Measurements from ENCODE around the gene ESCO1.
A peak's percentile ranks its signal among the peaks of the same experiment; 100 is the strongest.

The ESCO1 gene

GRCh38 chr18:21575656-21576055 is 24.8 kb downstream of the ESCO1 start:
- no peak for DNase-seq

GRCh38 chr18:21571772-21572171 is 28.7 kb downstream of the ESCO1 start:
- DNase-seq, result no peak

GRCh38 chr18:21559195-21559594 is 41.3 kb downstream of the ESCO1 start:
- no peak for DNase-seq

- DNase-seq, result no peak
Observed at GRCh38 chr18:21557607-21558253, 42.8 kb downstream of the ESCO1 start.

GRCh38 chr18:21550510-21550970 is 50.0 kb downstream of the ESCO1 start:
- DNase-seq, result no peak

GRCh38 chr18:21548647-21549046 is 51.9 kb downstream of the ESCO1 start:
- DNase-seq, result no peak

GRCh38 chr18:21546423-21546822 is 54.1 kb downstream of the ESCO1 start:
- no peak for DNase-seq

- no peak for DNase-seq
Observed at GRCh38 chr18:21538230-21538629, 62.3 kb downstream of the ESCO1 start.

- no peak for DNase-seq
Observed at GRCh38 chr18:21534327-21534726, 66.2 kb downstream of the ESCO1 start.

GRCh38 chr18:21526463-21526862 is 74.0 kb downstream of the ESCO1 start:
- DNase-seq, result no peak

GRCh38 chr18:21525916-21526315 is 74.6 kb downstream of the ESCO1 start:
- DNase-seq, result no peak

GRCh38 chr18:21522530-21522929 is 78.0 kb downstream of the ESCO1 start:
- DNase-seq, result no peak

- DNase-seq, result no peak
Observed at GRCh38 chr18:21513741-21514140, 86.8 kb downstream of the ESCO1 start.

GRCh38 chr18:21513292-21513691 is 87.2 kb downstream of the ESCO1 start:
- DNase-seq, result no peak

GRCh38 chr18:21509062-21509461 is 91.4 kb downstream of the ESCO1 start:
- DNase-seq, result peak in 1 of 3 experiments; percentile 29

- DNase-seq, result no peak
Observed at GRCh38 chr18:21507913-21508701, 92.4 kb downstream of the ESCO1 start.

- no peak for DNase-seq
Observed at GRCh38 chr18:21502661-21503060, 97.8 kb downstream of the ESCO1 start.

GRCh38 chr18:21499997-21500396 is 100.5 kb downstream of the ESCO1 start:
- DNase-seq, result no peak

- peak in 2 of 3 experiments; percentile 70 to 87 for DNase-seq
Observed at GRCh38 chr18:21496277-21496835, 104.1 kb downstream of the ESCO1 start.

GRCh38 chr18:21490748-21491147 is 109.8 kb downstream of the ESCO1 start:
- no peak for DNase-seq

GRCh38 chr18:21489919-21490495 is 110.5 kb downstream of the ESCO1 start:
- DNase-seq, result peak in 1 of 3 experiments; percentile 13

- peak; percentile 28 to 81 (median 55) for DNase-seq
Observed at GRCh38 chr18:21489119-21489750, 111.3 kb downstream of the ESCO1 start.

- DNase-seq, result no peak
Observed at GRCh38 chr18:21486905-21487437, 113.5 kb downstream of the ESCO1 start.
